Measurements from ENCODE around the gene ADH4. TPM values are rescaled to one million over a fixed set of nuclear protein-coding genes. Genes with fewer than 3 reads are reported as not detected.

Gene ADH4
- total and polyA plus RNA-seq, 2 of the 4 experiments (the other 2 are of a cell fraction), result not detected

DNA sequence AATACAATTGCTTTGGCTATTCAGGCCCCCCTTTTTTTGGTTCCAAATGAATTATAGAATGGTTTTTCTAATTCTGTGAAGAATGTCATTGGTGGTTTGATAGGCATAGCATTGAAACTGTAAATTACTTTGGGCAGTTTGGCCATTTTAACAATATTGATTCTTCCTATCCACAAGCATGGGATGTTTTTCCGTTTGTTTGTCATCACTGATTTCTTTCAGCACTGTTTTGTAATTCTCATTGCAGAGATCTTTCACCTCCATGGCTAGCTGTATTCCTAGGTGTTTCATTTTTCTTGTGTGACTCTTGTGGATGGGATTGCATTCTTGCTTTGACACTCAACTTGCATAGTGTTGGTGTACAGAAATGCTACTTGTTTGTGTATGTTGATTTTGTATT, 41.9 kb upstream of the ADH4 start:
- H3K9me3 ChIP-seq (ENCODE audit: control insufficient read depth, insufficient read depth, low read length), result no peaks in the 10 kb centered on the region; the same call in 1 of the 2 replicates

More for the DNA sequence above, 41.9 kb upstream of the ADH4 start:
- H3K27me3 ChIP-seq (ENCODE audit: control insufficient read depth, insufficient read depth, low read length), result no peaks in the 10 kb centered on the region
- no peaks in the 10 kb centered on the region for H4K20me1 ChIP-seq (ENCODE audit: insufficient read depth, low read length)
- ATAC-seq (ENCODE audit: low read depth) (no peak), DNase-seq (no peak)
- H3K4me3 ChIP-seq (ENCODE audit: insufficient read depth, low read depth, low read length), result no peak overlapping the region
- no peak overlapping the region for H2AFZ ChIP-seq (replicated peaks; ENCODE audit: low read length, poor library complexity)
- H3K23ac ChIP-seq (ENCODE audit: low read depth, low read length), result no peak overlapping the region
- no peak overlapping the region for H3K56ac ChIP-seq (ENCODE audit: extremely low read depth, insufficient read depth, low read length)
- H3K4me2 ChIP-seq (ENCODE audit: low read depth, low read length), result no peak overlapping the region
- no peaks in the 10 kb centered on the region for H3K9me1 ChIP-seq (ENCODE audit: insufficient read depth, low read length)
- H3K14ac ChIP-seq (replicated peaks; ENCODE audit: low read depth, low read length), result no peak overlapping the region
- POLR2A ChIA-PET (ENCODE audit: unreplicated experiment), result no interaction called here
- H3K36me3 ChIP-seq (ENCODE audit: control insufficient read depth, insufficient read depth, low read length), result no peaks in the 10 kb centered on the region
- in situ Hi-C loops (cut with MboI; ENCODE audit: low sequenced_read_pairs), result no loop called here
- H2BK120ac ChIP-seq (ENCODE audit: low read depth, low read length), result no peak overlapping the region
- intact Hi-C loops (cut with micrococcal nuclease), result no loop called here
- dilution Hi-C loops (cut with HindIII; ENCODE audit: low sequenced_read_pairs, unreplicated experiment), result no loop called here
- H2BK20ac ChIP-seq (ENCODE audit: low read depth, low read length), result no peak overlapping the region
- H3K79me1 ChIP-seq (ENCODE audit: low read depth in 1 of 2, low read length in 2 of 2), result no peaks in the 10 kb centered on the region
- TF ChIP-seq BHLHE40 (IDR thresholded peaks at IDR 0.05; ENCODE audit: low read depth, low read length), result no peak
- TF ChIP-seq MXI1 (IDR thresholded peaks at IDR 0.05; ENCODE audit: borderline replicate concordance, low read depth, low read length), result no peak
- no peak for TF ChIP-seq POLR2A (IDR thresholded peaks at IDR 0.05; ENCODE audit: low read depth, low read length)
- TF ChIP-seq RFX5 (IDR thresholded peaks at IDR 0.05; ENCODE audit: low read depth, low read length), result no peak
- no peak for TF ChIP-seq NFE2L2 (IDR thresholded peaks at IDR 0.05; ENCODE audit: low read depth, low read length)
- TF ChIP-seq RCOR1 (IDR thresholded peaks at IDR 0.05; ENCODE audit: insufficient replicate concordance, low read length), result no peak
- no peak for TF ChIP-seq CHD1 (IDR thresholded peaks at IDR 0.05; ENCODE audit: low read depth, low read length)
- no peak for TF ChIP-seq MAZ (IDR thresholded peaks at IDR 0.05; ENCODE audit: borderline replicate concordance, low read depth, low read length)
- TF ChIP-seq RAD21 (IDR thresholded peaks at IDR 0.05; ENCODE audit: low read length), result no peak
- TF ChIP-seq CEBPB (IDR thresholded peaks at IDR 0.05; ENCODE audit: low read depth, low read length), result no peak
- TF ChIP-seq MAFK (IDR thresholded peaks at IDR 0.05; ENCODE audit: low read depth, low read length), result no peak
- no peak for TF ChIP-seq FOS (IDR thresholded peaks at IDR 0.05; ENCODE audit: low read depth, low read length)
- TF ChIP-seq SMC3 (IDR thresholded peaks at IDR 0.05; ENCODE audit: low read depth, low read length), result no peak
- TF ChIP-seq, protein P1, sequence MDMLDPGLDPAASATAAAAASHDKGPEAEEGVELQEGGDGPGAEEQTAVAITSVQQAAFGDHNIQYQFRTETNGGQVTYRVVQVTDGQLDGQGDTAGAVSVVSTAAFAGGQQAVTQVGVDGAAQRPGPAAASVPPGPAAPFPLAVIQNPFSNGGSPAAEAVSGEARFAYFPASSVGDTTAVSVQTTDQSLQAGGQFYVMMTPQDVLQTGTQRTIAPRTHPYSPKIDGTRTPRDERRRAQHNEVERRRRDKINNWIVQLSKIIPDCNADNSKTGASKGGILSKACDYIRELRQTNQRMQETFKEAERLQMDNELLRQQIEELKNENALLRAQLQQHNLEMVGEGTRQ (IDR thresholded peaks at IDR 0.05; ENCODE audit: low read depth, low read length), result no peak
- TF ChIP-seq, protein P2, sequence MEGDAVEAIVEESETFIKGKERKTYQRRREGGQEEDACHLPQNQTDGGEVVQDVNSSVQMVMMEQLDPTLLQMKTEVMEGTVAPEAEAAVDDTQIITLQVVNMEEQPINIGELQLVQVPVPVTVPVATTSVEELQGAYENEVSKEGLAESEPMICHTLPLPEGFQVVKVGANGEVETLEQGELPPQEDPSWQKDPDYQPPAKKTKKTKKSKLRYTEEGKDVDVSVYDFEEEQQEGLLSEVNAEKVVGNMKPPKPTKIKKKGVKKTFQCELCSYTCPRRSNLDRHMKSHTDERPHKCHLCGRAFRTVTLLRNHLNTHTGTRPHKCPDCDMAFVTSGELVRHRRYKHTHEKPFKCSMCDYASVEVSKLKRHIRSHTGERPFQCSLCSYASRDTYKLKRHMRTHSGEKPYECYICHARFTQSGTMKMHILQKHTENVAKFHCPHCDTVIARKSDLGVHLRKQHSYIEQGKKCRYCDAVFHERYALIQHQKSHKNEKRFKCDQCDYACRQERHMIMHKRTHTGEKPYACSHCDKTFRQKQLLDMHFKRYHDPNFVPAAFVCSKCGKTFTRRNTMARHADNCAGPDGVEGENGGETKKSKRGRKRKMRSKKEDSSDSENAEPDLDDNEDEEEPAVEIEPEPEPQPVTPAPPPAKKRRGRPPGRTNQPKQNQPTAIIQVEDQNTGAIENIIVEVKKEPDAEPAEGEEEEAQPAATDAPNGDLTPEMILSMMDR (conservative IDR thresholded peaks at IDR 0.05; ENCODE audit: low read depth, low read length), result no peak
- TF ChIP-seq, protein P3, sequence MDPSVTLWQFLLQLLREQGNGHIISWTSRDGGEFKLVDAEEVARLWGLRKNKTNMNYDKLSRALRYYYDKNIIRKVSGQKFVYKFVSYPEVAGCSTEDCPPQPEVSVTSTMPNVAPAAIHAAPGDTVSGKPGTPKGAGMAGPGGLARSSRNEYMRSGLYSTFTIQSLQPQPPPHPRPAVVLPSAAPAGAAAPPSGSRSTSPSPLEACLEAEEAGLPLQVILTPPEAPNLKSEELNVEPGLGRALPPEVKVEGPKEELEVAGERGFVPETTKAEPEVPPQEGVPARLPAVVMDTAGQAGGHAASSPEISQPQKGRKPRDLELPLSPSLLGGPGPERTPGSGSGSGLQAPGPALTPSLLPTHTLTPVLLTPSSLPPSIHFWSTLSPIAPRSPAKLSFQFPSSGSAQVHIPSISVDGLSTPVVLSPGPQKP (IDR thresholded peaks at IDR 0.05; ENCODE audit: borderline replicate concordance, low read depth, low read length), result no peak
- H3K4me1 ChIP-seq (ENCODE audit: control insufficient read depth, insufficient read depth, low read length), result no peaks in the 10 kb centered on the region
- no TSS peak for BruUV-seq (replicated peaks)
- no peak overlapping the region for H3K9ac ChIP-seq (ENCODE audit: low read depth, low read length)
- no peak overlapping the region for H3K4ac ChIP-seq (ENCODE audit: low read depth, low read length)
- H4K91ac ChIP-seq (ENCODE audit: insufficient read depth, low read depth, low read length), result no peak overlapping the region
- no peak overlapping the region for H3K18ac ChIP-seq (ENCODE audit: low read depth, low read length)
- H4K5ac ChIP-seq (ENCODE audit: low read depth, low read length), result no peak overlapping the region
- no peak overlapping the region for H2AK5ac ChIP-seq (ENCODE audit: low read depth, low read length)
- no peak overlapping the region for H2BK15ac ChIP-seq (ENCODE audit: low read depth, low read length)
- CTCF ChIA-PET, result no interaction called here
- H4K8ac ChIP-seq (ENCODE audit: low read depth in 2 of 2, low read length in 2 of 2), result no peak overlapping the region
- no peak overlapping the region for H2AK9ac ChIP-seq (replicated peaks; ENCODE audit: low read depth, low read length, poor library complexity)
- H3K27ac ChIP-seq (ENCODE audit: insufficient read depth, low read length), result no peak overlapping the region
- H2BK5ac ChIP-seq (ENCODE audit: low read depth, low read length, poor library complexity, severe bottlenecking), result no peak overlapping the region
- WGBS, 2 experiments (ENCODE audit: extremely low coverage in 2 of 2, insufficient read length in 1 of 2), result no CpG with 5 or more reads among the region's 1 CpG

Measured in IMR-90 (cell line).